ENCODE data around the gene ERG28. TPM values are rescaled to one million over a fixed set of nuclear protein-coding genes. Genes with fewer than 3 reads are reported as not detected.

Gene ERG28
- total and polyA plus RNA-seq, 2 donors (not counting 1 experiment from before 2014, with no cell fraction given) = 13.5 to 43.9 TPM

DNA sequence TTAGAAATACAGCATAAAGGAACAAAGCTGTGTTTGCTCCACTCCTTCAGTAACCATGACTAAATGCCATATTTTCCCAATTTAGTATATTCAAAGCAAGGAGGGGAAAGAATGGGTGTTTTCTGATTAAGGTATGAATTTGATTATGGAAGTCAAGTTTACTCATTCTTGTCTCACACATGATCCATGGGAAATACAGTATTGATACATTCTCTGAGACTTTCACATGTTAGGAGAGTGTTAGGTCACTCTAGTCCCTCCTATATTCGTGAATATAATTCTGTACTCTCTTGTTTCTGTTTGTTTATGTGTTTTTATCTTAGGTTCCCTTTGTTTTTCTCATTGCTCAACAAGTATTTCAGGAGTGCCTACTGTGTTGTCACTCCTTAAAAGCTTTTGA is 42.8 kb upstream of the ERG28 start:
- peaks cover 1% of the 10 kb centered on the region for H3K36me3 ChIP-seq (ENCODE audit: control insufficient read depth, insufficient read depth, low read length)
- no peak overlapping the region for H2AFZ ChIP-seq (ENCODE audit: low read length)
- no peak overlapping the region for H3K4me3 ChIP-seq (replicated peaks in 1 of 4; ENCODE audit: control extremely low read depth in 1 of 4, insufficient read depth in 1 of 4, low read depth in 3 of 4, low read length in 4 of 4)
- H4K20me1 ChIP-seq (ENCODE audit: control insufficient read depth, extremely low read depth, insufficient read depth, low read length) = no peaks in the 10 kb centered on the region
- H3K4me1 ChIP-seq (ENCODE audit: control insufficient read depth, extremely low read depth, insufficient read depth, low read length) = no peaks in the 10 kb centered on the region
- no peaks in the 10 kb centered on the region for H3K9me3 ChIP-seq (ENCODE audit: control insufficient read depth, insufficient read depth, low read depth, low read length)
- no peak overlapping the region for H3K4me2 ChIP-seq (ENCODE audit: extremely low read depth, insufficient read depth, low read length)
- no peak overlapping the region for H3K9ac ChIP-seq (ENCODE audit: insufficient read depth, low read length)
- H3K27me3 ChIP-seq (ENCODE audit: control insufficient read depth, insufficient read depth, low read length) = no peaks in the 10 kb centered on the region
- no peak for TF ChIP-seq EZH2 (IDR thresholded peaks at IDR 0.05; ENCODE audit: low read length, missing control alignments)
- TF ChIP-seq, protein P1, sequence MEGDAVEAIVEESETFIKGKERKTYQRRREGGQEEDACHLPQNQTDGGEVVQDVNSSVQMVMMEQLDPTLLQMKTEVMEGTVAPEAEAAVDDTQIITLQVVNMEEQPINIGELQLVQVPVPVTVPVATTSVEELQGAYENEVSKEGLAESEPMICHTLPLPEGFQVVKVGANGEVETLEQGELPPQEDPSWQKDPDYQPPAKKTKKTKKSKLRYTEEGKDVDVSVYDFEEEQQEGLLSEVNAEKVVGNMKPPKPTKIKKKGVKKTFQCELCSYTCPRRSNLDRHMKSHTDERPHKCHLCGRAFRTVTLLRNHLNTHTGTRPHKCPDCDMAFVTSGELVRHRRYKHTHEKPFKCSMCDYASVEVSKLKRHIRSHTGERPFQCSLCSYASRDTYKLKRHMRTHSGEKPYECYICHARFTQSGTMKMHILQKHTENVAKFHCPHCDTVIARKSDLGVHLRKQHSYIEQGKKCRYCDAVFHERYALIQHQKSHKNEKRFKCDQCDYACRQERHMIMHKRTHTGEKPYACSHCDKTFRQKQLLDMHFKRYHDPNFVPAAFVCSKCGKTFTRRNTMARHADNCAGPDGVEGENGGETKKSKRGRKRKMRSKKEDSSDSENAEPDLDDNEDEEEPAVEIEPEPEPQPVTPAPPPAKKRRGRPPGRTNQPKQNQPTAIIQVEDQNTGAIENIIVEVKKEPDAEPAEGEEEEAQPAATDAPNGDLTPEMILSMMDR (conservative IDR thresholded peaks at IDR 0.05 in 1 of 2, IDR thresholded peaks at IDR 0.05 in 1 of 2; ENCODE audit: low read depth in 1 of 2, low read length in 2 of 2) = no peak
- H3K79me2 ChIP-seq (ENCODE audit: control insufficient read depth, insufficient read depth, low read length) = no peaks in the 10 kb centered on the region
- H3K27ac ChIP-seq (ENCODE audit: insufficient read depth, low read length) = no peak overlapping the region
- DNase-seq (ENCODE audit: low read depth in 2 of 2) = no peak

DNA sequence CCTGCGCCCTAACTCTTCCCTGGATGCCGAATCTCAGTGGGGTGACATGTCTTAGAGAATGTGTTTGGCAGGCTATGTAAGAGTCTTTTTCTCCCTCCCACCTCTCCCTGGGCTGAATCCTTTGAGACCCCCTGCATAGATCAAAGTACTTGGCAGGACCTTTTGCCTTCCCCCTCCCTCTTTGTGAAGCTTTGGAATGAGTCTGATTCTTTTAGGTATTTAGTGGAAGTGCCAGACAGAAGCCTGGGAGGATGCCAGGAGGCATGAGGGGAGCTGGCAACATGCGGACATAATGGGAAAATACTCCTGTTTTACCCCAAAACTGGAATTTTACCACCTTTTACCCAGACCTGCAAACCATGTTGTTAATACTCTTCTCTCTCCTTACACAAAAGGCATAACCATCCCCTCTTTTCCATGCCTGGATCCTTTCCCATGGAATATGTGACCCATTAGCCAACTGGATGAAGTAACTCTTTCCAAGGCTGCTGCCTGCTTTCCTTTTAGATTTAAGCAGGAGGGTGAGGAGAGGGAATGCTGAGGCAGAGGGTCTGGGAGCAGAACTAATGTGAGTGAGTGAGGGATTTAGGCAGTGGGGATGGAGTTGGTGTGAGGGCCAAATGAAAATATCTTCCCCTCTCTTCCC is 42.1 kb upstream of the ERG28 start:
- Histone ChIP-seq H3K4me1 (ENCODE audit: control insufficient read depth, extremely low read depth, insufficient read depth, low read length) (no peaks in the 10 kb centered on the region), H3K4me2 (ENCODE audit: extremely low read depth, insufficient read depth, low read length) (no peak overlapping the region), H3K27me3 (ENCODE audit: control insufficient read depth, insufficient read depth, low read length) (no peaks in the 10 kb centered on the region), H3K36me3 (ENCODE audit: control insufficient read depth, insufficient read depth, low read length) (peaks cover 1% of the 10 kb centered on the region), H3K9ac (ENCODE audit: insufficient read depth, low read length) (no peak overlapping the region), H3K4me3 (replicated peaks in 1 of 4; ENCODE audit: control extremely low read depth in 1 of 4, insufficient read depth in 1 of 4, low read depth in 3 of 4, low read length in 4 of 4) (no peak overlapping the region), H3K27ac (ENCODE audit: insufficient read depth, low read length) (no peak overlapping the region), H3K79me2 (ENCODE audit: control insufficient read depth, insufficient read depth, low read length) (no peaks in the 10 kb centered on the region), H4K20me1 (ENCODE audit: control insufficient read depth, extremely low read depth, insufficient read depth, low read length) (no peaks in the 10 kb centered on the region), H3K9me3 (ENCODE audit: control insufficient read depth, insufficient read depth, low read depth, low read length) (no peaks in the 10 kb centered on the region), H2AFZ (ENCODE audit: low read length) (no peak overlapping the region)
- TF ChIP-seq EZH2 (IDR thresholded peaks at IDR 0.05; ENCODE audit: low read length, missing control alignments) = no peak
- TF ChIP-seq, protein P1 (conservative IDR thresholded peaks at IDR 0.05 in 1 of 2, IDR thresholded peaks at IDR 0.05 in 1 of 2; ENCODE audit: low read depth in 1 of 2, low read length in 2 of 2) = no peak
- DNase-seq (ENCODE audit: low read depth in 2 of 2) = peak; percentile 19 to 87

DNA sequence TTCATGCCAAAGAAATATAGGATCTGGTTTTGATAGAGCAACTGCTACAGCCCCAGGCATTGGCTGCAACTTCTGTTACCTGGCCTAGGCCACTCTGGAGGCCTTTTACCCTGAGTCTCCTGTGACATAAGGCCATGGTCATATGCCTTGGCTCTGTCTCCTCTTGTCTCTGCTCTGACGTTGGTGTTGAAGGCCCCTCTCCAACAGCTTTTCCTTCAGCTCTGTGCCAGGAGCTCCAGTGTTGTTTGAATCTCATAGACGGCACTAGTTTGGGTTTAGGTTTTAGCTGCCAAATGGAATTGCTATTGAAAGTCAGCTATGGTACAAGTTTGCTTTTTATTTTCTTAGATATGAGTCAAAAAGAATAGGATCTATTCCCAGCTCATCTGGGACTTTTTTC is 41.4 kb upstream of the ERG28 start:
- Histone ChIP-seq H3K27me3 (ENCODE audit: control insufficient read depth, insufficient read depth, low read length) (no peaks in the 10 kb centered on the region), H3K9me3 (ENCODE audit: control insufficient read depth, insufficient read depth, low read depth, low read length) (no peaks in the 10 kb centered on the region), H3K4me2 (ENCODE audit: extremely low read depth, insufficient read depth, low read length) (no peak overlapping the region), H3K9ac (ENCODE audit: insufficient read depth, low read length) (no peak overlapping the region), H2AFZ (ENCODE audit: low read length) (no peak overlapping the region), H3K36me3 (ENCODE audit: control insufficient read depth, insufficient read depth, low read length) (peaks cover 1% of the 10 kb centered on the region), H3K4me1 (ENCODE audit: control insufficient read depth, extremely low read depth, insufficient read depth, low read length) (no peaks in the 10 kb centered on the region), H3K4me3 (replicated peaks in 1 of 4; ENCODE audit: control extremely low read depth in 1 of 4, insufficient read depth in 1 of 4, low read depth in 3 of 4, low read length in 4 of 4) (no peak overlapping the region), H4K20me1 (ENCODE audit: control insufficient read depth, extremely low read depth, insufficient read depth, low read length) (no peaks in the 10 kb centered on the region), H3K79me2 (ENCODE audit: control insufficient read depth, insufficient read depth, low read length) (no peaks in the 10 kb centered on the region), H3K27ac (ENCODE audit: insufficient read depth, low read length) (no peak overlapping the region)
- DNase-seq (ENCODE audit: low read depth in 2 of 2) = no peak
- TF ChIP-seq, protein P1 (conservative IDR thresholded peaks at IDR 0.05 in 1 of 2, IDR thresholded peaks at IDR 0.05 in 1 of 2; ENCODE audit: low read depth in 1 of 2, low read length in 2 of 2) = no peak
- TF ChIP-seq EZH2 (IDR thresholded peaks at IDR 0.05; ENCODE audit: low read length, missing control alignments) = no peak

Measured in fibroblast of lung (primary cell).